T-cell (primary cell): ENCODE measurements around the gene YKT6. TPM values are rescaled to one million over a fixed set of nuclear protein-coding genes. Genes with fewer than 3 reads are reported as not detected.

Source experiments
- ATAC-seq, 4 experiments: fragments of 200-7000 bp in 3 of 4; fragments of 150-1000 bp in 1 of 4; cut with Tn5 transposase; replicated peaks in 1 of 4; 1 replicate in 3 of 4; 2 replicates in 1 of 4; pipeline ENCODE4 v1.10.0; 2021; ENCODE audit warnings: moderate library complexity in 3 of 4, mild to moderate bottlenecking in 2 of 4, moderate number of reproducible peaks in 1 of 4
- CTCF ChIA-PET, 2 donors: fragments of 300-600 bp; sonication (Branson Sonifier 250); formaldehyde crosslinking; loops; one replicate each; lab custom pipeline; 2022; ENCODE audit warnings: antibody characterized with exemption in 2 of 2; lab: Charles Lee
- POLR2A ChIA-PET, 2 donors: fragments of 300-600 bp; sonication (Branson Sonifier 250); formaldehyde crosslinking; loops; one replicate each; lab custom pipeline; 2022; ENCODE audit warnings: antibody characterized with exemption in 2 of 2; lab: Charles Lee
- DNase-seq, 35 experiments: peaks; one replicate each; pipeline versions ENCODE4 v3.0.0 to v3.0.0-alpha.2; 2013 to 2023
- H3K27ac ChIP-seq: one replicate; pipeline ENCODE4 v1.5.1; 2013; ENCODE audit warnings: low read length
- H3K27me3 ChIP-seq, 2 experiments: replicated peaks in 1 of 2; 1 replicate in 1 of 2; 2 replicates in 1 of 2; pipeline versions ENCODE4 v1.6.1 to v1.7.0; 2013; ENCODE audit warnings: low read length in 1 of 2, mixed read lengths in 1 of 2; ENCODE audit not compliant: control insufficient read depth in 2 of 2, insufficient read depth in 2 of 2; ENCODE audit errors: extremely low read depth in 1 of 2
- H3K36me3 ChIP-seq, 2 donors: 1 replicate in 1 of 2; 2 replicates in 1 of 2; pipeline versions ENCODE4 v1.6.1 to v1.7.0; 2013; ENCODE audit warnings: low read length in 1 of 2; ENCODE audit not compliant: control insufficient read depth in 2 of 2, insufficient read depth in 1 of 2; ENCODE audit errors: extremely low read depth in 1 of 2
- H3K4me1 ChIP-seq, 2 experiments: 1 replicate in 1 of 2; 2 replicates in 1 of 2; pipeline versions ENCODE4 v1.6.1 to v1.7.0; 2013; ENCODE audit warnings: low read length in 2 of 2, mixed read lengths in 1 of 2; ENCODE audit not compliant: insufficient read depth in 2 of 2, control insufficient read depth in 1 of 2; ENCODE audit errors: extremely low read depth in 1 of 2
- H3K4me3 ChIP-seq, 2 donors: 1 replicate in 1 of 2; 2 replicates in 1 of 2; pipeline versions ENCODE4 v1.5.1 to v1.7.0; 2013; ENCODE audit warnings: mild to moderate bottlenecking in 2 of 2, low read length in 1 of 2, moderate library complexity in 1 of 2; ENCODE audit not compliant: control insufficient read depth in 1 of 2; ENCODE audit errors: extremely low read depth in 1 of 2
- H3K9me3 ChIP-seq: 2 replicates; pipeline ENCODE4 v1.7.0; 2013
- H3K27ac Mint-ChIP-seq, 2 donors: one replicate each; pipeline ENCODE4 v1.8.0; 2020 to 2021; ENCODE audit warnings: mild to moderate bottlenecking in 2 of 2, mixed read lengths in 2 of 2
- H3K27me3 Mint-ChIP-seq, 2 donors: one replicate each; pipeline ENCODE4 v1.8.0; 2021 to 2022; ENCODE audit warnings: mixed read lengths in 2 of 2
- H3K36me3 Mint-ChIP-seq: one replicate; pipeline ENCODE4 v1.8.0; 2021; ENCODE audit warnings: mixed read lengths
- H3K4me1 Mint-ChIP-seq, 3 donors: one replicate each; pipeline ENCODE4 v1.8.0; 2020 to 2022; ENCODE audit warnings: mixed read lengths in 3 of 3, mild to moderate bottlenecking in 1 of 3
- H3K4me3 Mint-ChIP-seq, 3 donors: one replicate each; pipeline ENCODE4 v1.8.0; 2020 to 2022; ENCODE audit warnings: mild to moderate bottlenecking in 3 of 3, mixed read lengths in 3 of 3, moderate library complexity in 3 of 3
- H3K9me3 Mint-ChIP-seq, 3 donors: one replicate each; pipeline ENCODE4 v1.8.0; 2020 to 2022; ENCODE audit warnings: mixed read lengths in 3 of 3
- WGBS: methylation state at CpG from one replicate; pipeline ENCODE4 v1.1.5; 2013; ENCODE audit warnings: missing lambda C conversion rate; ENCODE audit not compliant: insufficient coverage; 5-methylcytosine and 5-hydroxymethylcytosine counted together
- total RNA-seq, 35 experiments: library from RNA in 6 of 35; stranded (reverse) in 6 of 35; fragments of 120-200 nt in 1 of 35; gene quantifications; one replicate each; pipeline versions ENCODE4 v1.2.1 to v1.2.4 and lab custom pipeline; 2013 to 2026

The YKT6 gene
- total RNA-seq, 5 donors from 2014 or later (not counting 1 experiment from before 2014, with no cell fraction given), result 55.1 to 74.3 (median 60.2) TPM

DNA sequence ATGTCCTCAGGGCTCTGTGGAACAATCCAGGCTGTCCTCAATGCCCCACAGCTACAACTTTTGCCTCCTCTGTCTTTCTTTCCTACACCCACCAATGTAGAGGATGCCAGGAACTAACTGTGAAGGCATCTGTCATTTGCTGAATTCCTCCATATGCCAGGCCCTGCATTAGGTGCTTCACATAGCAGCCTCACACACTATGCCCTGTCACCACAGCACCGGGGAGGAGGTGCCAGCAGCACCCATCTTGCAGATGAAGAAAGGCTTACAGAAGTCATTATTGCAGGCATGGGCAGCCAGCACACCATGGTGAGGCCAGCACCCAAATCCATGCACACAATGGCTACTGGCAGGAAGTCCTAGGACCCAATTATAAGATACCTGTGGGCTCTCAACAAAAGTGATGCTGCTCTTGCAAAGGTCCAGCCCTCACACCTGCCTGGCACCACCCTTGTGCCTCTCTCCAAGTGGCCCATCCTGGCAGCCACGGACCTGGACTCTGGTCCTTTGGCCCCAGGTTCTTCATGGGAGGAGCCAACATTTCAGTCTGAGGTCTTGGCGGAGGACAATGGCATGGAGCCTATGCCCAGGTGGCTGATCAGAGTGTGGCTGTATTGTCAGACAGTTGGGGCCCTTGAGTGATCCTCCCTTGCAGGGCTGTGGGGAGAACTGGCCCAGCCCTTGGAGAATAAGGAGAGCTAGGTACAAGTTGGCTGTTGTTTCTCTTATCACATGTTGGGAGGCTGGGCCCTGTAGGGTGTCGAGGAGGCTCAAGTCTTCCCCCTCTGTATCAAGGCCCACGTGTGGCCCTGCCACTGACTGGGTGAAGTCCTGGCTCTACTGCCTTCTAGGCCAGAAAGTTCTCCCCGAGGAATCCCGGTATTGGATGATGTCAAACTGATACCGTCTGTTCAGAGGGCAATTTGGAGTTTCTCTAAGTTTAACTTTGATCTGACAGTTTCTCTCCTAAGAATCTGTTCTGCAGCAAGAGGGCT, 45.3 kb upstream of the YKT6 start:
- Histone ChIP-seq H3K4me1 (no peaks in the 10 kb centered on the region), H3K4me3 (no peak overlapping the region), H3K27me3 (peaks cover 0 to 23% of the 10 kb centered on the region in 2 experiments), H3K9me3 (no peaks in the 10 kb centered on the region), H3K27ac (no peak overlapping the region), H3K36me3 (no peaks in the 10 kb centered on the region)
- Mint-ChIP-seq H3K9me3 (no peaks in the 10 kb centered on the region), H3K36me3 (no peaks in the 10 kb centered on the region), H3K4me3 (no peak overlapping the region), H3K27ac (no peak overlapping the region), H3K27me3 (no peaks in the 10 kb centered on the region), H3K4me1 (no peaks in the 10 kb centered on the region)
- ChIA-PET POLR2A (no interaction called here), CTCF (no interaction called here)
- DNase-seq, result no peak
- WGBS, result 77% methylated on average over 7 of the region's 8 CpGs
- no peak for ATAC-seq

DNA sequence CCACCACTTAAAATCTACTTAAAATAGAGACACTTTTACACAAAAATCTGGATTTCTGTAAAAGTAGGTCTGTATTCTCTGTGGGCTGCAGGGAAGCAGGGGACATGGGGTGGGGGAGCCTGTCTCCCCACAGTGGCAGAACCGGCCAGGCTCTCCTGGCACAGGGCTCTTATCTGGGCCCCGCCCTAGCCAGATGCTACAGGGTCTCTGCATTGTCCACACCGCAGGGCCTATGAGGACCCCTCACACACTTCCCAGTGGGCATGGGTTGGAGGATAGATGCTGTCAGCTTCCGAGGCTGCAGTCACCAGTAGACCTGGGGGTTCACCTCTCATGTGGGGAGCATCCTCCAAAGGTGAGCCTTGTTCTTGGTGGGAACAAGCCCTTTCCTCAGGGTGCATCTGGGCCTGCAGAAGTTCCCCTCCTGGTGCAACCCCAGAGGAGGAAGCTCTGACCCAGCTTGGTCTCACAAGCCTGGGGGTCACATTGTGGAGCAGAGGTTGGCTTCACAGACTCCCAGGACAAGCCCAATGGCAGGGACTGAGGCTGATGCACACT, 44.2 kb upstream of the YKT6 start:
- DNase-seq (no peak), ATAC-seq (no peak)
- no peaks in the 10 kb centered on the region for H3K9me3 ChIP-seq
- 83% methylated on average over 1 of the region's 4 CpGs for WGBS
- no peak overlapping the region for H3K27ac Mint-ChIP-seq
- no peaks in the 10 kb centered on the region for H3K36me3 ChIP-seq
- H3K9me3 Mint-ChIP-seq, result no peaks in the 10 kb centered on the region
- H3K27me3 ChIP-seq, result peaks cover 0 to 23% of the 10 kb centered on the region in 2 experiments
- ChIA-PET CTCF (no interaction called here), POLR2A (no interaction called here)
- H3K4me3 ChIP-seq, result no peak overlapping the region
- H3K36me3 Mint-ChIP-seq, result no peaks in the 10 kb centered on the region
- no peak overlapping the region for H3K4me3 Mint-ChIP-seq
- H3K27me3 Mint-ChIP-seq, result no peaks in the 10 kb centered on the region
- no peaks in the 10 kb centered on the region for H3K4me1 ChIP-seq
- no peak overlapping the region for H3K27ac ChIP-seq
- no peaks in the 10 kb centered on the region for H3K4me1 Mint-ChIP-seq

DNA sequence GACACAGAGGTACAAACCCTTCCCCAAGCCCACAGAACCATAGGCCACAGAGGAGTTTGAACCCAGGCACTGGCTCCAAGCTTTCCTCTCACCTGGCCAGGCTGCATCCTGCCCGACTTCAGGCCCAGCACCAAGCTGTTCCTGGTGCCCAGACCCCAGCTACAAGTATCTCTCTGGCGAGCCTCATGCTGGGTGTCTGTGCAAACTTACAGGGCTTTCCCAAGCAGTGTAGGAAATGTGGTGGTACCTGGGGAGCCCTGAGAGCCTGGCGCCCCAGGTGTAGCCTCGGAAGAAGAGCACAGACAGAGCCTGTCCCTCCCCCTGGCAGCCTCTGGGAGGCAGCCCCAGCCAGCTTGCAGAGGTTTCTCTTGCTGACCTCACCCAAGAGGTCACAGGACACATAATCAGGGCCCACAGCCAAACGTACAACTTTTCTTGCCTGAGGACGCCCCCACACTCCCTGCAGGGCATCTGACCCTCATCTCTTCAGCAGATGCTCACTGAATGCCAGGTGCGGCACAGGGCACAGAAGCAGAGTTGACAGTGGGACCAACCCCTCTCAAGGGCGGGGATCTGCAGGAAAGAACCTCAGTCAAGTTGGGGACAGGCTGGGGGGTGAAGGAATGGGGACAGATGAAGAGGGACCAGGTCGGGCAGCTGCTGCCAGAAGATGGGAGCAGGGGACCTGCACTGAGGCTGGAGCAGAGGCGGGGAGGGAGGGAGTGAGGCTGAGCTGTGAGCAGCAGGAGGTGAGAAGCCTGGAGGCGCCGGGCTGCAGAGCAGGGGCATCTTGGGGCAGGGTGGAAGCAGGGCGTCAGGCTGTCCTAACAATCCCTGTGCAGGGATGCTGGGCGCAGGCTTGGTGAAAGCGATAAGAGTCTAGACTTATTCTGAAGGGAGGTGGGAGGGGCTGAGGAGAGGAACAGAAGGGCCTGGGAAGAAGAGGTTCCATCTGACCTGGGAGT, 43.4 kb upstream of the YKT6 start:
- Mint-ChIP-seq H3K4me1 (no peaks in the 10 kb centered on the region), H3K4me3 (no peak overlapping the region), H3K27me3 (peaks cover 0 to 3% of the 10 kb centered on the region in 2 donors), H3K9me3 (no peaks in the 10 kb centered on the region), H3K27ac (no peak overlapping the region), H3K36me3 (no peaks in the 10 kb centered on the region)
- DNase-seq, result no peak
- no peak overlapping the region for H3K4me3 ChIP-seq
- POLR2A ChIA-PET, result no interaction called here
- no peak overlapping the region for H3K27ac ChIP-seq
- CTCF ChIA-PET, result no interaction called here
- H3K27me3 ChIP-seq, result peaks cover 0 to 27% of the 10 kb centered on the region in 2 experiments
- H3K4me1 ChIP-seq, result no peaks in the 10 kb centered on the region
- ATAC-seq, result no peak
- H3K9me3 ChIP-seq, result no peaks in the 10 kb centered on the region
- 88% methylated on average over 15 of the region's 15 CpGs for WGBS
- H3K36me3 ChIP-seq, result no peaks in the 10 kb centered on the region

DNA sequence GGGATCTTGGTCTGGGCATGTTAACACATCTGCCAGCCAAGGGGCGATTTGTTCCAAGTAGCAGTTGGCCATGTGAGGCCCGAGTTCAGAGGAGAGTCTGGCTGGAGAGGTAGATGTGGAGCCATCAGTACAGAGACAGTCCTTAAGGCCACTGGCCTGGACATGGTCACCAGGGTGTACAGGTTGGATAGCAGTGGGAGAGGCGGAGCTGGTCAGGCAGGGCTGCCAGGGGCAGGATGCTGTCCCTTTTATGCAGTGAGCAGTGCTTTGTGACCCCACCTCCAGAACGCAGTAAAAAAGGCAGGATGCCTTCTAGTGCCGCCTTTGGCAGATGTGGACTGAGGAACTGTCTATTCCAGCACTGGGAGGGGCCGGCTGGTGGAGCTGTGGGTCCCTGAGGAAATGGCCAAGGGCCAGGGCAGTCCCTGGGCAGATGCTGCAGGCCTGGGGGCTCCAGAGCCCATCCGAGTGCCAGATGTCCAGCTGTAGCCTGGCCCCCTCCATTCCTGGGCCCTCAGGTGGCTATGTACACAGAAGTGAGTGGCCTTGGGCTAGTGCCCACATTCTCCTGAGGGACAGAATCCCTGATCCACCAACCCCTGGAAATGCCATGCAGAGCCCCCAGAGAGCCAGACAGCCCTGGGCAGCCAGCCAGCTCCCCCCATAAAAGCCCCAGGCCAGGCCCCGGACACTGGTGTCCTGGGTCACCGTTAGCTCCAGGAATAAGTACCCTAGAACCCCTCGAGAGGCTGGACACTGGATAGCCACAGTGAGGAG, 42.5 kb upstream of the YKT6 start:
- CTCF ChIA-PET, result no interaction called here
- Mint-ChIP-seq H3K9me3 (no peaks in the 10 kb centered on the region), H3K36me3 (no peaks in the 10 kb centered on the region), H3K27me3 (peaks cover 0 to 7% of the 10 kb centered on the region in 2 donors), H3K4me3 (no peak overlapping the region), H3K4me1 (no peaks in the 10 kb centered on the region), H3K27ac (no peak overlapping the region)
- no peak overlapping the region for H3K27ac ChIP-seq
- no peak overlapping the region for H3K4me3 ChIP-seq
- POLR2A ChIA-PET, result no interaction called here
- DNase-seq (no peak), ATAC-seq (no peak)
- no peaks in the 10 kb centered on the region for H3K9me3 ChIP-seq
- no peaks in the 10 kb centered on the region for H3K4me1 ChIP-seq
- H3K36me3 ChIP-seq, result no peaks in the 10 kb centered on the region
- peaks cover 0 to 31% of the 10 kb centered on the region in 2 experiments for H3K27me3 ChIP-seq
- WGBS, result 87% methylated on average over 7 of the region's 10 CpGs

DNA sequence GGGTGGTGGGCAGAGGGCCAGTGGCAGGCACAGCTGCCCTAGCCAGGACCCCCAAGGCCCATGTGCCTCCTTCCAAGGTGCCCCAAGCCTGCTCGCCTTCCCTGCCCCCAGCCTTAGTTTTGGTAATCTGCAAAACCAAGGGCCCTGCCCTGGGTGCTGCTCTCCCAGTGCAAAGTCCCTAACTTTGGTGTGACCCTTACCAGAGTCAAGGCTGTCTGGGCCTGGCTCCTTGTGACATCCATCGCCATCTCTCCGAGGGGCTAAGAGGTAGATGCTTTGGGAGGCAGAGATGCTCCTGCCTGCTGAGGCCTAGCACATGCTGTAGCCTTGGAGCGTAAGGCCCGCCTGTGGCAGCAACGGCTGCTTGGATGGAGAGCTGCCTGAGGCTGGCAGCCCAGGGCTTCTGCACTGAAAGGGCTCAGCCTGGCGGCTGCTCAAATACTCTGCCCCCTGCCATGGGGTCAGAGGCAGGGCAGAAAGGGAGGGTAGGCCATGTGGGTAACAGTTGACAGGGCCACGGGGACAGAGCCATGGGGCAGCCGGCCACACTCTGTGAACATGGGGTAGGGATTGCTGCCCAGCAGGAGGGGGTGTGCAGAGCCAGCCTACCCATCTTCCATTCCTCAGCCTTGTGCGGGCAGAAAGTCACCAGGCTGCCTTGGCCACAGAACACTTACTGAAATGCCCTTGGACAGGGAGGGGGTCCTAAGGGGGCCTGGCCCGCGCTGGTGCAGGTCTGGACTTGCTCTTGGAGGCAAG, 41.7 kb upstream of the YKT6 start:
- no peak overlapping the region for H3K4me3 ChIP-seq
- H3K27me3 ChIP-seq, result peaks cover 0 to 31% of the 10 kb centered on the region in 2 experiments
- Mint-ChIP-seq H3K36me3 (no peaks in the 10 kb centered on the region), H3K27me3 (peaks cover 0 to 7% of the 10 kb centered on the region in 2 donors), H3K4me1 (no peaks in the 10 kb centered on the region), H3K4me3 (no peak overlapping the region), H3K27ac (no peak overlapping the region), H3K9me3 (no peaks in the 10 kb centered on the region)
- DNase-seq (no peak), ATAC-seq (no peak)
- no peaks in the 10 kb centered on the region for H3K36me3 ChIP-seq
- no peak overlapping the region for H3K27ac ChIP-seq
- POLR2A ChIA-PET, result no interaction called here
- CTCF ChIA-PET, result no interaction called here
- no peaks in the 10 kb centered on the region for H3K4me1 ChIP-seq
- no peaks in the 10 kb centered on the region for H3K9me3 ChIP-seq
- 94% methylated on average over 6 of the region's 12 CpGs for WGBS
